Stimulated activated CD8-positive, alpha-beta memory T cell treated with anti-CD3 and anti-CD28 coated beads, Interleukin-12 subunit alpha, Interleukin-12 subunit beta, amount 100 ng/mL, for 1 hour (primary cell): ENCODE measurements around the gene DAGLB.
"Not testable (repeated sequence)": the region's sequence is repeated elsewhere in the genome, so short reads cannot be mapped to it uniquely, and the experiment has no call there.

Experiments
- DNase-seq: peaks from one replicate; pipeline ENCODE4 v3.0.0-alpha.2; 2020; ENCODE audit warnings: low read depth

DAGLB gene

GRCh38 chr7:6430974-6431373 is 16.8 kb downstream of the DAGLB start:
- no peak for DNase-seq

DNA sequence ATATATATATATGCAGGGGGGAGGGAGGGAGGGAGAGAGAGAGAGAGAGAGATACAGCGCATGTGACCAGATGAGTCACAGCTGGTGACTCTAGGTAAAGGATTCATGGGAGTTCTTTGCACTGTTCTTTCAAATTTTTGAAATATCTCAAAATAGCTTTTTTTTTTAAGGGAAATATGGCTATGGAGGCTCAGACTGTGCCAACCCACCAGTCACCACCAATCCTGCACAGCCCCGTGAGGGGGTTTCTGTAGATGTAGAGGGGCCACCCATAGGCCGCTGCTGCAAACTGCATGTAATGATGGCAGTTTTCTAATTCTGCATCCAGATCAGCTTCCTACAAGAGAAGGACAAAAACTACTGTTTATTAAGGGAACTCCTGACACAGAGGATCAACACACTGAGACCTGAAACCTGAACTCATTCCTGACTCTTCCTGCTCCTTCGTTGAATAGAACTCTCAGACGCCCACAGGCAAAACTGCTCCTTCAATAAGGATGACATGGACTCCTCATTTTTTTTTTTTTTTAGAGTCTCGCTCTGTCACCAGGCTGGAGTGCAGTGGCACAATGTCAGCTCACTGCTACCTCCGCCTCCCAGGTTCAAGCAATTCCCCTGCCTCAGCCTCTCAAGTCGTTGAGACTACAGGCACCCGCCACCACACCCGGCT is 17.3 kb downstream of the DAGLB start:
- DNase-seq, result no peak

GRCh38 chr7:6425948-6426347 is 21.8 kb downstream of the DAGLB start:
- no peak for DNase-seq

GRCh38 chr7:6423942-6424701 is 23.6 kb downstream of the DAGLB start:
- DNase-seq, result no peak

DNA sequence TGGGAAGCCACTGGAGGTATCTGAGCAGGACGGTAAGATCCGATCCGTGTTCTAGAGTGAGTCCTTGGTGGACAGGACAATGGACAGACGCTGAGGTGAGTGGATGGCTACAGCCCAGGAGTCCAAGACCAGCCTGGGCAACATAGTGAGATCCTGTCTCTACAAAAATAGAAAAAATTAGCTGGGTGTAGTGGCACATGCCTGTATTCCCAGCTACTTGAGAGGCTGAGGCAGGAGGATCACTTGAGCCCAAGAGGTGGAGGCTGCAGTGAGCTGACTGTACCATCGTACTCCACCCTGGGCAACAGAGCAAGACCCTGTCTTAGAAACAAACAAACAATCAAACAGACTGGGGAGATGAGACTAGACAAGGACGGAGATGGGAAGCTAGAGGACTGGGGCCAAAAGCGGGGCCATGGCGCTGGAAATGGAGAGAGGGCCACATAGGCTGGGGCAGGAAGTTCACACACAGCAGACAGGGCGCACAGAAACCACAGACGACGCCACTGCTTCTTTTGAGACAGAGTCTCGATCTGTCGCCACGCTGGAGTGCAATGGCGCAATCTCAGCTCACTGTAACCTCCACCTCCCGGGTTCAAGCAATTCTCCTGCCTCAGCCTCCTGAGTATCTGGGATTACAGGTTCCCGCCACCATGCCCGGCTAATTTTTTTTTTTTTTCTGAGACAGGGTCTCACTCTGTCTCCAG is 24.7 kb downstream of the DAGLB start:
- DNase-seq, result no peak

DNA sequence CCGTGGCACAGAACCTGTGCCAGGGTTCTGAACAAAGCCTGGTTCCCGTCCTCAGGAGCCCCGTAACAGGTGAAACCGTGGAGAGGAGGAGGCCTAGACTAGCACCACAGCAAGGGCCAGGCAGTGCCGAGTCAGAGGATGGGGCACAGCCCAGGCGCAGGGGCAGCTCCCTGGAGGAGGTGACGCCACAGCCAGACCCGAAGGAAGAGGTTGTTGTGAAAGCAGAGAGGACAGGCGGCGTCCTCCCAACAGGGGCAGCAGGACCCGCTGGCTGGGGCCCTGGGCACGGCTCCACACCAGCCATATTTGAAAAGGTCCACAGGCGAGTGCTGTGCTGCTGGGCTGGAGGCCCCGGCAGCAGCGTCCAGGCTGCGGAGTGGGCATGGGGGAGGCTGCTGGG is 25.7 kb downstream of the DAGLB start:
- DNase-seq, result no peak

- DNase-seq, result no peak
These were observed 27.1 kb downstream of the DAGLB start for GRCh38 chr7:6420680-6421079.

DNA sequence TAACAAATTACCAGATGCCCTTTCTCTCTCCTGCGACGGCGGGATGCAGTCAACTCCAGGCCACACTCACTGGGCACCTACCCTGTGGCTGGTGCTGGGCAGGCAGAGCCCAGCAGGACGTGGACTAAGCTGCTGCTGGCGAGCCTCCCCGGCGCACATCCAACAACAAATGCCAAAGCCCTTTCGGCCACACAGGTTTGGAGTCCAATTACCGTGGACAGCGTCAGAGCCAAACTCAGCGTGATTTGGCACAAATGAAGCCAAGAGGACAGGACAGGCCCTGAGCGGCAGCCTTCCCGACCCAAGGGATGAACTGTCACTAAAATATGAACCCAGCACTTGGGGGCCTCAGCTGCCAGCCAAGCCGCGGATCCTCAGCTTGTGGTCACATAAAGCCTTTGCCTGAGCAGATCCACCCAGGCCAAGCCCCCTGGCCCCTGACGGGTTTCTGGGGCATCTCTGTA is 28.4 kb downstream of the DAGLB start:
- no peak for DNase-seq

GRCh38 chr7:6417408-6417807 is 30.3 kb downstream of the DAGLB start:
- DNase-seq, result no peak

- no peak for DNase-seq
These were observed 31.1 kb downstream of the DAGLB start for GRCh38 chr7:6416516-6417145.

DNA sequence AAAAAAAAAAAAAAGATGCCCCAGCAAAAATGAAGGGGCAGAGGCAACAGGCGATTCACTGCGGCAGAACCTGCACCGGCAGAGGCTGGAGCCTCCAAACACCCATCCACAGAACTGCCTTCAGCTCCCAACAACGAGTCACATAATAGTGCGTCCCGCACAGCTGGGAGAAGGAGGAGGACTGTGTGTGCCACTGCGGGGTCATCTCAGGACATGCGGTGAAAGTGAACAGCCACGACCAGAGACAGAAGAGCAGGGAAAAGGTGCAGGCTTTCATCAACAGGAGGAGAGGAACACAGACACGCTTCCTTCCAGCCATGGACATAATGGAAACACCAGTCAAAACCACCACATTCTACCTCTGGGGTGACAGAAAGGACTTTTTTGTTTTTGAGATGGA is 34.1 kb downstream of the DAGLB start:
- no peak for DNase-seq

- DNase-seq, result no peak
These were observed 37.6 kb downstream of the DAGLB start for GRCh38 chr7:6409944-6410693.

- DNase-seq, result no peak
These were observed 38.7 kb downstream of the DAGLB start for GRCh38 chr7:6409091-6409490.

DNA sequence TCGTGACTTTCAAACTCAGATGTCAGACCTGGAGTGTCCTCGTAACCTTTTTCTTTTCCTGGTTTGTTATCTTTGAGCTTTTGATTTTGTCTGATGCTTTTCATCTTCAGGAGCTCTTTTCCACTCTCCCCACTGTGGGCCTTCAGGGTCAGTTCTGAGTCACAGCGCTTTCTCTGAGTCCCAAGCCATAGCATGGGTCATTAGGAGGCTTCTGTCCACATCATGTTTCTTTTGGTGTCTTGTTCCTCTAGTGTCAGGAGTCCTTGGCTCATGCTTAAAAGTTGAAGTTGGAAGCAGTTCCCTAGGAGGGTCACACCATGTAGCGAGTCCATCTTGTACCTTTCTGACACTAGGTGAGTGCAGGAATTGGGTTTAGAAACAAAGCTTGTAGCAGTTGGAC is 40.3 kb downstream of the DAGLB start:
- DNase-seq, result no peak

- DNase-seq, result no peak
These were observed 41.6 kb downstream of the DAGLB start for GRCh38 chr7:6406121-6406520.

GRCh38 chr7:6403907-6404306 is 43.8 kb downstream of the DAGLB start:
- no peak for DNase-seq

DNA sequence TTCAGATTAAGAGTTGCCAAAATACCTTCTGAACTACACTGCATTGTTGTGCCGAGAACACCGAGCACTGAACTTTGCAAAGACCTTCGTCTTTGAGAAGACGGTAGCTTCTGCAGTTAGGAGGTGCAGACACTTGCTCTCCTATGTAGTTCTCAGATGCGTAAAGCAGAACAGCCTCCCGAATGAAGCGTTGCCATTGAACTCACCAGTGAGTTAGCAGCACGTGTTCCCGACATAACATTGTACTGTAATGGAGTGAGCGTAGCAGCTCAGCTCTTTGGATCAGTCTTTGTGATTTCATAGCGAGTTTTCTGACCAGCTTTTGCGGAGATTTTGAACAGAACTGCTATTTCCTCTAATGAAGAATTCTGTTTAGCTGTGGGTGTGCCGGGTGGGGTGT is 45.0 kb downstream of the DAGLB start:
- no peak for DNase-seq

DNA sequence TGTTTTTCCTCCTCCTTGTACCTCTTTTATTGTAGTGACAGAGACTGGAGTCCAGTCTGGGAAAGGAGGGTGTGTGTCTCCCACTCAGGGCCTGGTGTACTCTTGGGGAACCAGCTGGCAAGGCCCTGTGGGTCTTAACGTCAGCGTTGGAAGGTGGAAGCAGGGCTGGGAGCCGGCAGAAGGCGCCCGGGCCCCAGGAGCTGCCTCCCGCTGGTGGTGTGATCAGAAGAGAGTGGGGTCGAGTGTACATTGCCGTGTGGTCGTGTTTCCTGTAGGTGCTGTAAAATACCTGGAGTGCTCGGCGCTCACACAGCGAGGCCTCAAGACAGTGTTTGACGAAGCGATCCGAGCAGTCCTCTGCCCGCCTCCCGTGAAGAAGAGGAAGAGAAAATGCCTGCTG is 45.7 kb downstream of the DAGLB start:
- DNase-seq, result no peak

DNA sequence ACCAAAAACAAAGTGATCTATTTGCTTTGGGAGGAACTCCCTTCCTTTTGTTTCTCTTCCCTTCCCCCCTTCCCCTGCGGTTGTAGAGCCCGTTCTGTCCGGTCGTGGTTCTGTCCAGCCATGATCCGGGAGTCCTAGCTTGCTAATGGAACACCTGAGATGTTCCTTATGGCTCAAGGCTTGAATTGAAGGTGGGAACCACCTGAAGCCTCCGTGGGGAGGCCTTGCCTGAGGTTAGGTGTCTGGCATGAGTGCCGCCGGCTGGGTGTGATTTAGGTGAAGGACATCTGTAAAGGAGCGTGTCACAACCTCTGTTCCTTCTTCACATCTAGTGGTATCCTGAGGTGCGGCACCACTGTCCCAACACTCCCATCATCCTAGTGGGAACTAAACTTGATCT is 46.2 kb downstream of the DAGLB start:
- no peak for DNase-seq

DNA sequence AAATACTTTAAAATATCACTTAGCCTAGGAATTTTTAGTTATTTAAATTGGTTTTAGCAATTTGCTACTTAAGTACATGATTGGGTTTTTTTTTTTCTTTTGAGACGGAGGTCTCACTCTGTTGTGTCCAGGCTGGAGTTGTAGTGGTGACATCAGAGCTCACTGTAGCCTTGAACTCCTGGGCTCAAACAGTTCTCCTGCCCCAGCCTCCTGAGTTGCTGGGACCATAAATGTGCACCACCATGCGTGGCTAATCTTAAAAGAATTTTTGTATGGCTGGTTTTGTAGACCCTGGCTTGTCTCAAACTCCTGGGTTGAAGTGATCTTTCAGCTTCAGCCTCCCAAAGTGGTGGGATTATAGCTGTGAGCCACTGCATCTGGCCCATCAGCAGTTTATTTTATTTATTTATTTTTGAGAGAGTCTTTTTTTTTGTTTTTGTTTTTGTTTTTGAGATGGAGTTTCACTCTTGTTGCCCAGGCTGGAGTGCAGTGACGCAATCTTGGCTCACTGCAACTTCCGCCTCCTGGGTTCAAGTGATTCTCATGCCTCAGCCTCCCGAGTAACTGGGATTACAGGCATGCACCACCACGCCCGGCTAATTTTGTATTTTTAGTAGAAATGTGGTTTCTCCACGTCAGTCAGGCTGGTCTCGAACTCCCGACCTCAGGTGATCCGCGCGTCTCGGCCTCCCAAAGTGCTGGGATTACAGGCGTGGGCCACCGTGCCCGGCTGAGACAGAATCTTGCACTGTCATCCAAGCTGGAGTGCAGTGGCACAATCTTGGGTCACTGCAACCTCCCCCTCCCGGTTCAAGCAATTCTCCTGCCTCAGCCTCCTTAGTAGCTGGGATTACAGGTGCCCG is 47.3 kb downstream of the DAGLB start:
- not testable (repeated sequence) for DNase-seq

DNA sequence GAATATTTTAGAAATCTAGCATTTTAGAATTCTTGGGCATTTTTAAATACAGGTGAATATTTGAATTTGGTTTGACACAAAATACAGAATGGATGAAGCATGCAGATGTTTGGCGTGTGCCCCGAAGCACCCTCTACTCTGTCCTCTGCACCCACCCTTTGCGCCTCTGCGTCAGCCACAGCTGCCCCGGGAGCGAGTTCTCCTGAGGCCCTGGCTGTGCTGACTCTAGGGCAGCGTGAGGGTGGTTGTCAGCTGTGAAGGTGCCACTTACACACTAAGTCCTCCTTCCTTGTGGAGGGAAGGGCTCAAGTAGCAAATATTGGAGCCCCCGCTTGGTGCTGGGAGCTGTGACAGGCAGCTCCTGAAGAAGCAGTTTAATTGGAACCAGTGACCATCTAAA is 48.4 kb downstream of the DAGLB start:
- DNase-seq, result no peak
